GM21515 (cell line): Measurements from ENCODE around the gene SMCR8.
"Not testable (repeated sequence)": the region's sequence is repeated elsewhere in the genome, so short reads cannot be mapped to it uniquely, and the experiment has no call there.

Experiments used
- ATAC-seq: cut with Tn5 transposase; IDR thresholded peaks from one replicate; pipeline ENCODE4 v1.9.1; 2021; ENCODE audit not compliant: unreplicated experiment

Gene SMCR8

GRCh38 chr17:18315961-18316360, 868 bp downstream of the SMCR8 start:
- no peak for ATAC-seq

- no peak for ATAC-seq
These were observed 3.0 kb downstream of the SMCR8 start for GRCh38 chr17:18318117-18318516.

- no peak for ATAC-seq
These were observed 3.8 kb downstream of the SMCR8 start for GRCh38 chr17:18318771-18319450.

- no peak for ATAC-seq
These were observed 4.6 kb downstream of the SMCR8 start for GRCh38 chr17:18319604-18320256.

- ATAC-seq: no peak
These were observed 5.2 kb downstream of the SMCR8 start for GRCh38 chr17:18320301-18320700.

- ATAC-seq: no peak
These were observed 6.2 kb downstream of the SMCR8 start for GRCh38 chr17:18321309-18321708.

- no peak for ATAC-seq
These were observed 7.4 kb downstream of the SMCR8 start for GRCh38 chr17:18322522-18322921.

GRCh38 chr17:18323007-18323406, 7.9 kb downstream of the SMCR8 start:
- ATAC-seq: no peak

- ATAC-seq: no peak
These were observed 8.5 kb downstream of the SMCR8 start for GRCh38 chr17:18323507-18324139.

GRCh38 chr17:18324140-18325050, 9.3 kb downstream of the SMCR8 start:
- ATAC-seq: no peak

GRCh38 chr17:18326039-18326438, 10.9 kb downstream of the SMCR8 start:
- ATAC-seq: no peak

- ATAC-seq: no peak
These were observed 11.5 kb downstream of the SMCR8 start for GRCh38 chr17:18326572-18326971.

- no peak for ATAC-seq
These were observed 12.0 kb downstream of the SMCR8 start for GRCh38 chr17:18327093-18327492.

- no peak for ATAC-seq
These were observed 12.5 kb downstream of the SMCR8 start for GRCh38 chr17:18327556-18327955.

GRCh38 chr17:18328643-18329204, 13.6 kb downstream of the SMCR8 start:
- no peak for ATAC-seq

- no peak for ATAC-seq
These were observed 16.8 kb downstream of the SMCR8 start for GRCh38 chr17:18331879-18332278.

GRCh38 chr17:18332909-18333489, 17.9 kb downstream of the SMCR8 start:
- ATAC-seq: no peak

- not testable (repeated sequence) for ATAC-seq
These were observed 23.1 kb downstream of the SMCR8 start for GRCh38 chr17:18338158-18338557.

GRCh38 chr17:18339933-18340332, 24.8 kb downstream of the SMCR8 start:
- no peak for ATAC-seq

GRCh38 chr17:18344021-18344420, 28.9 kb downstream of the SMCR8 start:
- ATAC-seq: no peak

GRCh38 chr17:18353541-18353940, 38.4 kb downstream of the SMCR8 start:
- no peak for ATAC-seq
